ENCODE measurements around the gene ZDHHC1.
"Not testable (repeated sequence)": the region's sequence is repeated elsewhere in the genome, so short reads cannot be mapped to it uniquely, and the experiment has no call there.

The ZDHHC1 gene

GRCh38 chr16:67392301-67393059, 23.8 kb downstream of the ZDHHC1 start:
- DNase-seq, result no peak

GRCh38 chr16:67391424-67392300, 24.6 kb downstream of the ZDHHC1 start:
- DNase-seq, result no peak

GRCh38 chr16:67390816-67391423, 25.4 kb downstream of the ZDHHC1 start:
- no peak for DNase-seq

GRCh38 chr16:67389911-67390815, 26.1 kb downstream of the ZDHHC1 start:
- no peak for DNase-seq

- DNase-seq, result no peak
Measured at GRCh38 chr16:67388591-67388990, 27.7 kb downstream of the ZDHHC1 start.

GRCh38 chr16:67388191-67388590, 28.1 kb downstream of the ZDHHC1 start:
- no peak for DNase-seq

- no peak for DNase-seq
Measured at GRCh38 chr16:67387479-67388079, 28.7 kb downstream of the ZDHHC1 start.

GRCh38 chr16:67386861-67387455, 29.3 kb downstream of the ZDHHC1 start:
- no peak for DNase-seq

GRCh38 chr16:67384778-67385510, 31.3 kb downstream of the ZDHHC1 start:
- DNase-seq, result no peak

GRCh38 chr16:67383284-67383683, 33.0 kb downstream of the ZDHHC1 start:
- DNase-seq, result no peak

- DNase-seq, result no peak
Measured at GRCh38 chr16:67378642-67379041, 37.6 kb downstream of the ZDHHC1 start.

GRCh38 chr16:67376012-67376411, 40.3 kb downstream of the ZDHHC1 start:
- DNase-seq, result not testable (repeated sequence)

- DNase-seq, result no peak
Measured at GRCh38 chr16:67372664-67373063, 43.6 kb downstream of the ZDHHC1 start.

- DNase-seq, result no peak
Measured at GRCh38 chr16:67370661-67371060, 45.6 kb downstream of the ZDHHC1 start.

GRCh38 chr16:67364600-67365235, 51.6 kb downstream of the ZDHHC1 start:
- DNase-seq, result no peak

GRCh38 chr16:67361038-67361437, 55.2 kb downstream of the ZDHHC1 start:
- DNase-seq, result no peak

- DNase-seq, result not testable (repeated sequence)
Measured at GRCh38 chr16:67359540-67360269, 56.6 kb downstream of the ZDHHC1 start.

GRCh38 chr16:67357561-67357960, 58.7 kb downstream of the ZDHHC1 start:
- DNase-seq, result no peak

- no peak for DNase-seq
Measured at GRCh38 chr16:67356396-67356795, 59.9 kb downstream of the ZDHHC1 start.

GRCh38 chr16:67352463-67352862, 63.8 kb downstream of the ZDHHC1 start:
- DNase-seq, result not testable (repeated sequence)
